Activated T-helper 1 cell treated with anti-CD3 and anti-CD28 coated beads, Interleukin-12 subunit alpha, Interleukin-12 subunit beta, Interleukin-2, Interleukin-4 antibody, amounts not matched to agents 30 ng/mL and 10 ng/mL and 1 ng/mL, durations not matched to agents 14 hours and 24 hours and 36 hours (primary cell): ENCODE data around the gene ATG9B. TPM values are rescaled to one million over a fixed set of nuclear protein-coding genes. Genes with fewer than 3 reads are reported as not detected.
"Not testable (repeated sequence)": the region's sequence is repeated elsewhere in the genome, so short reads cannot be mapped to it uniquely, and the experiment has no call there.

Experiments used
- DNase-seq: peaks from one replicate; pipeline ENCODE4 v3.0.0; 2021; ENCODE audit warnings: low spot score
- H3K27ac Mint-ChIP-seq: one replicate; pipeline ENCODE4 v1.8.0; 2021; ENCODE audit warnings: mild to moderate bottlenecking, mixed read lengths
- H3K27me3 Mint-ChIP-seq: one replicate; pipeline ENCODE4 v1.8.0; 2022; ENCODE audit warnings: mild to moderate bottlenecking, moderate library complexity, mixed read lengths; ENCODE audit not compliant: insufficient read depth
- H3K36me3 Mint-ChIP-seq: one replicate; pipeline ENCODE4 v1.8.0; 2021; ENCODE audit warnings: low read depth, mixed read lengths
- H3K4me1 Mint-ChIP-seq: one replicate; pipeline ENCODE4 v1.8.0; 2021; ENCODE audit warnings: low read depth, mixed read lengths
- H3K4me3 Mint-ChIP-seq: one replicate; pipeline ENCODE4 v1.8.0; 2021; ENCODE audit warnings: mild to moderate bottlenecking, moderate library complexity, mixed read lengths
- H3K9me3 Mint-ChIP-seq: one replicate; pipeline ENCODE4 v1.8.0; 2021; ENCODE audit warnings: mixed read lengths
- intact Hi-C: fragments of 100-400 bp; cut with micrococcal nuclease; formaldehyde crosslinking; loops from one replicate; pipeline ENCODE4 v1.15.1; 2024
- total RNA-seq: library from RNA; stranded (reverse); gene quantifications from 2 replicates; pipeline ENCODE4 v1.2.3, GENCODE V29; 2022

Gene ATG9B
- total RNA-seq, 1 donor from 2014 or later: 6.3 TPM

DNA sequence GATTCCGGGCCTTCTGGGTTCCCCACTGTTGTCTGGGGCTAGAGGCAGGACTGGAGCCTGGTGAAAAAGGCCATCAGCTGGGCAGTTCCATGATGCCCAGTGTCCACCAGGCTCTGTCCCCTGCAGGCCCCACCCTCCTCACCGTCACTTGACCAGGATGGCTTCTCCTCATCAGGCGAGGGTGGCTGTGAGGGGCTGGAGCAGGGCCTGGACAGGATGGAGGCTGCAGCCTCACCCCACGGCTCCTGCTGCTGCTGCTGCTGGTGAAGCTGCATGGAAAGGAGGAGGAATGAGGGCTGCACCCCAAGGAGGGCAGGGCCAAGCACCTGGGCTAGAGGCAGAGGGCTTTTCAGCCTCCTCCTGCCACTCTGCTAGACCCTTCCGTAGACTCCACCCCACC is 8.3 kb downstream of the ATG9B start:
- Mint-ChIP-seq H3K36me3 (peaks cover 9% of the 10 kb centered on the region), H3K4me1 (peaks cover 57% of the 10 kb centered on the region), H3K27me3 (peaks cover 18% of the 10 kb centered on the region), H3K4me3 (no peak overlapping the region), H3K9me3 (no peaks in the 10 kb centered on the region), H3K27ac (no peak overlapping the region)
- DNase-seq: no peak
- intact Hi-C loops: loop anchor here (5.0 to 10.0 kb wide), 3 partner anchors 156 to 691 kb away; partner anchors contain the start of genes ACTR3C and LRRC61

GRCh38 chr7:151014950-151015349 is 9.3 kb downstream of the ATG9B start:
- Mint-ChIP-seq H3K36me3 (peaks cover 9% of the 10 kb centered on the region), H3K4me1 (peaks cover 67% of the 10 kb centered on the region)
- DNase-seq: peak; percentile 31

GRCh38 chr7:151013733-151014497 is 10.4 kb downstream of the ATG9B start:
- peak overlapping the region; percentile 97 for H3K27ac Mint-ChIP-seq
- intact Hi-C loops: loop anchor here (1.0 to 10.0 kb wide), 3 partner anchors 14 to 689 kb away; partner anchors contain the start of genes ABCB8, ACTR3C, KCNH2 and LRRC61
- H3K9me3 Mint-ChIP-seq: no peaks in the 10 kb centered on the region
- peak overlapping the region; percentile 90 for H3K4me3 Mint-ChIP-seq
- H3K27me3 Mint-ChIP-seq: peaks cover 6% of the 10 kb centered on the region
- DNase-seq: peak; percentile 88
- H3K4me1 Mint-ChIP-seq: peaks cover 61% of the 10 kb centered on the region
- H3K36me3 Mint-ChIP-seq: peaks cover 6% of the 10 kb centered on the region

More at GRCh38 chr7:151014950-151015349, 9.3 kb downstream of the ATG9B start:
- Mint-ChIP-seq H3K9me3 (no peaks in the 10 kb centered on the region), H3K4me3 (peak overlapping the region; percentile 90), H3K27ac (peak overlapping the region; percentile 97), H3K27me3 (peaks cover 13% of the 10 kb centered on the region)
- intact Hi-C loops: loop anchor here (5.0 to 10.0 kb wide), 4 partner anchors 38 to 690 kb away; partner anchors contain the start of genes ACTR3C, KCNH2 and LRRC61

- Mint-ChIP-seq H3K36me3 (peaks cover 6% of the 10 kb centered on the region), H3K27ac (peak overlapping the region; percentile 83), H3K4me3 (peak overlapping the region; percentile 90), H3K9me3 (no peaks in the 10 kb centered on the region), H3K4me1 (peaks cover 63% of the 10 kb centered on the region), H3K27me3 (peaks cover 2% of the 10 kb centered on the region)
- intact Hi-C loops: loop anchor here (1.0 to 10.0 kb wide), 3 partner anchors 15 to 689 kb away; partner anchors contain the start of genes ABCB8, ACTR3C, KCNH2 and LRRC61
- no peak for DNase-seq
Measured at GRCh38 chr7:151013356-151013732, 10.9 kb downstream of the ATG9B start.

DNA sequence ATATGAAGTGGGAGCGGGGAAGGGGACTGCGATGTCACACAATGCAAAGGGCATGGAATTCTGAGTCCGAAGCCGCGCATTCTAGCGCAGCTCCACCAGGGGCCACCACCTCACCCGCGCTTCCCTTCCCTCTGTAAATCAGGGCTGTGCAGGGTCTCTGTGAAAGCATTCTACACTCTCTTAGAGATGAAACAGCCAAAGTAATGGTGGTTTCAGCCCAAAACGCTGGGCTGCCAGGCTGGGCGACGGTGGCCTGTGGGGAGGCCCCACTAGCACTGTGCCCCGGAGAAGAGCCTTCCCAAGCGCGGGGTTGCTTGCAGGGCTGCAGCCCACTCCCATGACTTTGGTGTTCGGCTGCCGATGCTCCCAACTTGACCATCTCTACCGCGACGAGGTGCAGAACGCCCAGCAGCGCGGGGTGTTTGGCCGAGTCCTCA is 11.4 kb downstream of the ATG9B start:
- DNase-seq: no peak
- intact Hi-C loops: loop anchor here (1.0 to 10.0 kb wide), 4 partner anchors 15 to 688 kb away; partner anchors contain the start of genes ABCB8, ACTR3C, KCNH2 and LRRC61
- Mint-ChIP-seq H3K4me1 (peaks cover 63% of the 10 kb centered on the region), H3K9me3 (no peaks in the 10 kb centered on the region), H3K4me3 (peak overlapping the region; percentile 59), H3K27ac (peak overlapping the region; percentile 86), H3K27me3 (no peaks in the 10 kb centered on the region), H3K36me3 (peaks cover 6% of the 10 kb centered on the region)

- Mint-ChIP-seq H3K4me1 (peaks cover 63% of the 10 kb centered on the region), H3K36me3 (peaks cover 6% of the 10 kb centered on the region)
- intact Hi-C loops: loop anchor here (1.0 to 10.0 kb wide), 3 partner anchors 27 to 687 kb away; partner anchors contain the start of genes ACTR3C, KCNH2 and LRRC61
Measured at GRCh38 chr7:151012031-151012692, 12.1 kb downstream of the ATG9B start.

DNA sequence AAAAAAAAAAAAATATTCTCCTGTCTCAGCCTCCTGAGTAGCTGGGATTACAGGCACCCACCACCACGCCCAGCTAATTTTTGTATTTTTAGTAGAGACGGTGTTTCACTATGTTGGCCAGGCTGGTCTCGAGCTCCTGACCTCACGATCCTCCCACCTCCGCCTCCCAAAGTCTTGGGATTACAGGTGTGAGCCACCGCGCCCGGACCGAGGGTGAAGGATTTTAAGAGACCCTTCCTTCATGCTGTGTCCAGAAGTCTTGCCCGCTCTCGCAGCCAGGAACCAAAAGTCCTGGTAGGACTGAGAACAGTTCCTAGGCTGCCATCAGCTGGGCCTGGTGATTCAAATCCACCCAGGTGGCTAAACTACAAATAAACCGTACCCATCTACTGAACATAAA is 12.7 kb downstream of the ATG9B start:
- H3K4me1 Mint-ChIP-seq: peaks cover 63% of the 10 kb centered on the region
- intact Hi-C loops: loop anchor here (1.0 to 10.0 kb wide), 3 partner anchors 28 to 687 kb away; partner anchors contain the start of genes ACTR3C, KCNH2 and LRRC61
- not testable (repeated sequence) for H3K36me3 Mint-ChIP-seq

More at GRCh38 chr7:151012031-151012692, 12.1 kb downstream of the ATG9B start:
- peak overlapping the region; percentile 59 for H3K4me3 Mint-ChIP-seq
- no peak for DNase-seq
- H3K9me3 Mint-ChIP-seq: no peaks in the 10 kb centered on the region
- H3K27me3 Mint-ChIP-seq: no peaks in the 10 kb centered on the region
- H3K27ac Mint-ChIP-seq: peak overlapping the region; percentile 86

DNA sequence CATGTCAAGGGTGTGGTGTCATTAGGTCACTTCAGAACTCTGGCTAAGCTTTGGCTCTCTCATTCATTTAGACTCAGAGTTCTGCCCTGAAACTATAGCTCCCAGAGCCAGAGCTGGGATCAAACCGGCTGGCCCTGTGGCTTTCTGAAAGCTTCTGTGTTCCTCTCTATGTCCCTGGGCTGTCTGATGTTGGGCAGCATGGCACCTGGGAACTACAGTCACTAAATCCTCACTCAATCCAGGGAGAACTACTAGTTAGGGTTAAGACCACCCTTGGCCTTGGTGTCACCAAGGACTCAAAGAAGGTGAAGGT is 13.2 kb downstream of the ATG9B start:
- Mint-ChIP-seq H3K27me3 (no peaks in the 10 kb centered on the region), H3K9me3 (no peaks in the 10 kb centered on the region), H3K27ac (peak overlapping the region; percentile 87), H3K4me3 (peak overlapping the region; percentile 73), H3K36me3 (peaks cover 6% of the 10 kb centered on the region), H3K4me1 (peaks cover 63% of the 10 kb centered on the region)
- intact Hi-C loops: loop anchor here (5.0 to 10.0 kb wide), 2 partner anchors 34 to 686 kb away; partner anchors contain the start of genes ACTR3C, KCNH2 and LRRC61
- no peak for DNase-seq

More for the DNA sequence above, 12.7 kb downstream of the ATG9B start:
- DNase-seq, H3K9me3 Mint-ChIP-seq, H3K27me3 Mint-ChIP-seq: not testable (repeated sequence)
- H3K4me3 Mint-ChIP-seq: peak overlapping the region; percentile 5
- H3K27ac Mint-ChIP-seq: peak overlapping the region; percentile 86

DNA sequence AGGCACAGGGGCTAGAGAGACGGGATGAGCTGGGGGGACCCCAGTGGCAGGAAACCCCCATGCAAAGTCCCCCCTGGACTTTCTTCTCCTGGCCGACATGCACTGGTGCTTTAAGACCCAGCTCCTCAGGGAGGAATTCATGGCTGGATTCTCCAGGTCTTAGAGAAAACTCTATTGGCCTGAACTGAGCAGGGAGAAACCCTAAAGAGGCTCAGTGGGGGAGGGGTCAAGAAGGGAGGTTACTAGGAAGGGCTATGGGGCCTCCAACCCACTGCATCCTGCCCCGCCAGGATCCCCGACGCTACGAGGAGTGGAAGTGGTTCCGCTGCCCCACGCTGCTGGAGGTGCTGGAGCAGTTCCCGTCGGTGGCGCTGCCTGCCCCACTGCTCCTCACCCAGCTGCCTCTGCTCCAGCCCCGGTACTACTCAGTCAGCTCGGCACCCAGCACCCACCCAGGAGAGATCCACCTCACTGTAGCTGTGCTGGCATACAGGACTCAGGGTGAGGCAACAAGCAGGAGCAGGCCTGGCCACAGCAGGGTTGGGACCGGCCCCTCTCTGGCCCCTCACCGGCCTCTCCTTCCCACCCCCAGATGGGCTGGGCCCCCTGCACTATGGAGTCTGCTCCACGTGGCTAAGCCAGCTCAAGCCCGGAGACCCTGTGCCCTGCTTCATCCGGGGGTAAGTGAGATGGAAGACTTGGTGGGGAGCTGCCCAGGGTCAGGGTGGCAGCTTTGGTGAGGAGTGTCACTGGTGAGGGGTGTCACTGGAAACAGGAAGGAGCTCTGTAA is 13.8 kb downstream of the ATG9B start:
- Mint-ChIP-seq H3K27ac (peak overlapping the region; percentile 87), H3K36me3 (peaks cover 6% of the 10 kb centered on the region), H3K4me3 (peak overlapping the region; percentile 73), H3K9me3 (no peaks in the 10 kb centered on the region), H3K4me1 (peaks cover 61% of the 10 kb centered on the region), H3K27me3 (no peaks in the 10 kb centered on the region)
- DNase-seq: peak; percentile 37
- intact Hi-C loops: loop anchor here (1.0 to 10.0 kb wide), 3 partner anchors 8 to 686 kb away; partner anchors contain the start of genes ACTR3C, KCNH2 and LRRC61

- no peak for DNase-seq
- peak overlapping the region; percentile 87 for H3K27ac Mint-ChIP-seq
- H3K4me1 Mint-ChIP-seq: peaks cover 56% of the 10 kb centered on the region
- intact Hi-C loops: loop anchor here (1.0 to 10.0 kb wide), 3 partner anchors 8 to 685 kb away; partner anchors contain the start of genes ACTR3C, KCNH2 and LRRC61
- H3K27me3 Mint-ChIP-seq: no peaks in the 10 kb centered on the region
- H3K9me3 Mint-ChIP-seq: no peaks in the 10 kb centered on the region
- H3K4me3 Mint-ChIP-seq: peak overlapping the region; percentile 73
- peaks cover 3% of the 10 kb centered on the region for H3K36me3 Mint-ChIP-seq
Measured at GRCh38 chr7:151010037-151010306, 14.3 kb downstream of the ATG9B start.

- no peak overlapping the region for H3K27ac Mint-ChIP-seq
- H3K27me3 Mint-ChIP-seq: no peaks in the 10 kb centered on the region
- H3K4me1 Mint-ChIP-seq: peaks cover 51% of the 10 kb centered on the region
- H3K4me3 Mint-ChIP-seq: no peak overlapping the region
- intact Hi-C loops: loop anchor here (1.0 to 10.0 kb wide), 3 partner anchors 9 to 685 kb away; partner anchors contain the start of genes ACTR3C, KCNH2 and LRRC61
- H3K36me3 Mint-ChIP-seq: peaks cover 3% of the 10 kb centered on the region
- no peak for DNase-seq
- H3K9me3 Mint-ChIP-seq: no peaks in the 10 kb centered on the region
Measured at GRCh38 chr7:151009327-151010036, 14.8 kb downstream of the ATG9B start.
